ENCODE measurements around the gene IL24. TPM values are rescaled to one million over a fixed set of nuclear protein-coding genes. Genes with fewer than 3 reads are reported as not detected.

IL24 gene
- total RNA-seq, 4 donors from 2014 or later: 1.7 TPM; not detected in 3

DNA sequence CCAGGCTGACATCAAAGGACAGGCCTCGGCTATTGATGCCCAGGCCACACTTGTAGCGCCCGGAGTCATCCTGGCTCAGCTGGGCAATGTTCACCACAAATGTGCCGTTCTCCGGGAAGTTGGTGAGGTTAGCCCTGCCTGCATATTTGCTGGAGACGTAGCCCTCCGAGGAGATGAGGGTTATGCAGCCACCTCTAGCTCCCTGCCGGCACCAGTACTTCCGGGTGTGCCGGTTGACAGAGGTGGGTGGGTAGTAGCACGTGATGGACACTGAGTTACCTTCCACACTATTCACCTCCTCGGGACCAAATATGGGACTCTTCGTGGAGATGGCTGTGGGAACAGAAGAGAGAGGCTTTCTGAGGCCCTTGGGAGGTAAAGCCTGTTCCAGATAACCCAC, 41.9 kb downstream of the IL24 start:
- WGBS: 83% methylated on average over 5 of the region's 13 CpGs
- TF ChIP-seq EP300 (IDR thresholded peaks at IDR 0.05): no peak
- H3K9me3 ChIP-seq: no peaks in the 10 kb centered on the region
- H3K36me3 ChIP-seq: no peaks in the 10 kb centered on the region
- H3K4me1 ChIP-seq: no peaks in the 10 kb centered on the region
- intact Hi-C loops (cut with DNase I): no loop called here
- H3K4me3 ChIP-seq: no peak overlapping the region
- DNase-seq (ENCODE audit: extremely low spot score): no peak
- no peak overlapping the region for H3K27ac ChIP-seq (replicated peaks in 1 of 4)
- H3K27me3 ChIP-seq: no peaks in the 10 kb centered on the region

DNA sequence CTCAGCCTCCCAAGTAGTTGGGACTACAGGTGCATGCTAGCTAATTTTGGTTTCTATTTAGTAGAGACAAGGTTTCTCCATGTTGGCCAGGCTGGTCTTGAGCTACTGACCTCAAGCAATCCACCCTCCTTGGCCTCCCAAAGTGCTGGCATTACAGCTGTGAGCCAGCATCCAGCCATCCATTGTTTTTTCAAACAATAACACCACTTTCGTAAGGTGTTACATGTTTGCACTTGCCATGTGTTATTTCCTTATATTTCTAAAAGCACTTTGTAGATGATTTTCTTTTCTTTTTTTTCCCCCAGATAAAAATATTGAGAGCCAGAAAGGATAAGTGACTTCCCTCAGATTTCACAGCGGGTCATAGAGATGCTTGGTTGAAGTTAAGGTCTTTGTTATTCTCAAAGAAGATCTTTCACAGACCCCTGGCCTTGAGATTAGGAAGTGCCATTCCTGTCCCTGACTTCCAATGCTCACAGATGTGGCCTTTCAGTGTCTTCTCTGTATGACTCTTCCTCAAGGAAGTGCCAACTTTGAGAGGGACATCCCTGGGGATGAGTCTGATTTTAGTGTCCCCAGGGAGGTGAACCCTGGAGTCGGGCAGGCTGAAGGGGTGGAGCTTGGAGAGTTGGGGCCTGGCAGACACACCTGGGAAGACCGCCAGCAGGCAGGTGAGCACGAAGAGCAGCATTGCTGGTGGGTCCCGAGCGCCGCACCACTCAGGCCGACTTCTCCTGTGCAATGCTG, 42.8 kb downstream of the IL24 start:
- peaks cover 0 to 4% (median 0%) of the 10 kb centered on the region in 4 donors for H3K27me3 ChIP-seq
- TF ChIP-seq EP300 (IDR thresholded peaks at IDR 0.05) (no peak), POLR2AphosphoS5 (IDR thresholded peaks at IDR 0.05) (no peak), POLR2A (IDR thresholded peaks at IDR 0.05; ENCODE audit: low read depth) (no peak)
- TF ChIP-seq, protein P1, sequence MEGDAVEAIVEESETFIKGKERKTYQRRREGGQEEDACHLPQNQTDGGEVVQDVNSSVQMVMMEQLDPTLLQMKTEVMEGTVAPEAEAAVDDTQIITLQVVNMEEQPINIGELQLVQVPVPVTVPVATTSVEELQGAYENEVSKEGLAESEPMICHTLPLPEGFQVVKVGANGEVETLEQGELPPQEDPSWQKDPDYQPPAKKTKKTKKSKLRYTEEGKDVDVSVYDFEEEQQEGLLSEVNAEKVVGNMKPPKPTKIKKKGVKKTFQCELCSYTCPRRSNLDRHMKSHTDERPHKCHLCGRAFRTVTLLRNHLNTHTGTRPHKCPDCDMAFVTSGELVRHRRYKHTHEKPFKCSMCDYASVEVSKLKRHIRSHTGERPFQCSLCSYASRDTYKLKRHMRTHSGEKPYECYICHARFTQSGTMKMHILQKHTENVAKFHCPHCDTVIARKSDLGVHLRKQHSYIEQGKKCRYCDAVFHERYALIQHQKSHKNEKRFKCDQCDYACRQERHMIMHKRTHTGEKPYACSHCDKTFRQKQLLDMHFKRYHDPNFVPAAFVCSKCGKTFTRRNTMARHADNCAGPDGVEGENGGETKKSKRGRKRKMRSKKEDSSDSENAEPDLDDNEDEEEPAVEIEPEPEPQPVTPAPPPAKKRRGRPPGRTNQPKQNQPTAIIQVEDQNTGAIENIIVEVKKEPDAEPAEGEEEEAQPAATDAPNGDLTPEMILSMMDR (IDR thresholded peaks at IDR 0.05): no peak
- no peak overlapping the region for H3K27ac ChIP-seq (replicated peaks in 1 of 4)
- no peaks in the 10 kb centered on the region for H3K36me3 ChIP-seq
- no peak overlapping the region for H3K4me3 ChIP-seq
- intact Hi-C loops (cut with DNase I): no loop called here
- 73% methylated on average over 9 of the region's 9 CpGs for WGBS
- DNase-seq (ENCODE audit: extremely low spot score): no peak
- no peaks in the 10 kb centered on the region for H3K9me3 ChIP-seq
- no peaks in the 10 kb centered on the region for H3K4me1 ChIP-seq

GRCh38 chr1:206940588-206940936, 43.3 kb downstream of the IL24 start:
- Histone ChIP-seq H3K27me3 (peaks cover 0 to 8% (median 0%) of the 10 kb centered on the region in 4 donors), H3K27ac (replicated peaks in 1 of 4) (no peak overlapping the region), H3K9me3 (no peaks in the 10 kb centered on the region), H3K4me3 (no peak overlapping the region), H3K36me3 (no peaks in the 10 kb centered on the region), H3K4me1 (no peaks in the 10 kb centered on the region)
- no peak for DNase-seq (ENCODE audit: extremely low spot score)
- TF ChIP-seq, protein P1 (IDR thresholded peaks at IDR 0.05): no peak
- TF ChIP-seq POLR2A (IDR thresholded peaks at IDR 0.05; ENCODE audit: low read depth): no peak
- TF ChIP-seq EP300 (IDR thresholded peaks at IDR 0.05): no peak
- no peak for TF ChIP-seq POLR2AphosphoS5 (IDR thresholded peaks at IDR 0.05)
- intact Hi-C loops (cut with DNase I): no loop called here
- 79% methylated on average over 3 of the region's 3 CpGs for WGBS

DNA sequence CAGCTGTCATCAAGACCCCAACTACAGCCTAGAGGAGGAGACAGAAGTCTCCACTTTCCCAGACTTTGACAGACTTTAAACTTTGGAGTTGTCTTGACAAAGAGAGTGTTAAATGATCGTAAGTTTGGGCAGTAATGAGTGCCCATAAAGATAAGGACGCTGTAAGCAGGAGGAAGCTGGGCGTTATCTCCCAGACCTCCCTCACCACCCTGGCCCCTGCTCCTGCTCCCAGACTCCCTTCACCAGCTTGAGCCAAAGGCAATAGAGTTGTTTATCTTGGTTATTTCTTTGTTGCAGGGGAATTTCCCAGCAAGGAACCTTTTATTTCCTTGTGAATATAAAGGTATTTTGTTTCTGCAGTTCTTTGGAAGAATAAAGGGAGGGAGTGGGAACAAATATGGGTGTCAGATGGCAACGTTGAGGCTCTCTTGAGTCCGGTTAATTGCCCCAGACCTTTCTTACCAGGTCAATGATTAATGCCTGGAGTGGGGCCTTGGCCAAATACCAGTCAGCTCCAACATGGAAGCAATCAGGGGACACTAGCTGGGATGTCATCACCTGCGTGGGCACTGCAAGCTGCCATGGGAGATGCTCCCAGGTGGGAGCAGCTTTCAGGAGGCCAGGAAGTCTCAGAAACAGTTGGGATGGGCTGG, 44.6 kb downstream of the IL24 start:
- TF ChIP-seq POLR2A (IDR thresholded peaks at IDR 0.05; ENCODE audit: low read depth) (no peak), POLR2AphosphoS5 (IDR thresholded peaks at IDR 0.05) (no peak), EP300 (IDR thresholded peaks at IDR 0.05) (no peak)
- TF ChIP-seq, protein P1 (IDR thresholded peaks at IDR 0.05): no peak
- Histone ChIP-seq H3K27ac (replicated peaks in 1 of 4) (no peak overlapping the region), H3K9me3 (no peaks in the 10 kb centered on the region), H3K36me3 (no peaks in the 10 kb centered on the region), H3K4me3 (no peak overlapping the region), H3K4me1 (no peaks in the 10 kb centered on the region), H3K27me3 (peaks cover 0 to 20% (median 0%) of the 10 kb centered on the region in 4 donors)
- no peak for DNase-seq (ENCODE audit: extremely low spot score)
- intact Hi-C loops (cut with DNase I): no loop called here
- WGBS: 56% methylated on average over 6 of the region's 6 CpGs

- WGBS: 67% methylated on average over 5 of the region's 5 CpGs
- H3K9me3 ChIP-seq: peaks cover 0 to 3% (median 0%) of the 10 kb centered on the region in 4 donors
- H3K27me3 ChIP-seq: peaks cover 0 to 23% (median 0%) of the 10 kb centered on the region in 4 donors
- no peak overlapping the region for H3K27ac ChIP-seq (replicated peaks in 1 of 4)
- TF ChIP-seq, protein P1 (IDR thresholded peaks at IDR 0.05): no peak
- TF ChIP-seq POLR2A (IDR thresholded peaks at IDR 0.05; ENCODE audit: low read depth) (no peak), POLR2AphosphoS5 (IDR thresholded peaks at IDR 0.05) (no peak), EP300 (IDR thresholded peaks at IDR 0.05) (no peak)
- intact Hi-C loops (cut with DNase I): no loop called here
- H3K4me1 ChIP-seq: no peaks in the 10 kb centered on the region
- no peaks in the 10 kb centered on the region for H3K36me3 ChIP-seq
- DNase-seq (ENCODE audit: extremely low spot score): no peak
- no peak overlapping the region for H3K4me3 ChIP-seq
These were observed 47.5 kb downstream of the IL24 start for GRCh38 chr1:206944703-206945102.

All from esophagus muscularis mucosa (tissue), 4 donors.